H1 (cell line): ENCODE results near the gene KRT35. TPM values are rescaled to one million over a fixed set of nuclear protein-coding genes. Genes with fewer than 3 reads are reported as not detected.

Experiments used
- ASH2L ChIP-seq: fragments of 200-600, 300-600 bp; sonication (generic); IDR thresholded peaks from one replicate; pipeline ENCODE4 v1.7.1; 2017; ENCODE audit warnings: low read length
- BRCA1 ChIP-seq: IDR thresholded peaks from 2 replicates; pipeline ENCODE4 v1.6.1; 2012; ENCODE audit warnings: low read depth, low read length, improper control_type of control experiment
- PHF8 ChIP-seq: fragments of 200-600 bp; sonication (generic); conservative IDR thresholded peaks from 2 replicates; pipeline ENCODE4 v1.7.1; 2012; ENCODE audit warnings: low read depth, mild to moderate bottlenecking, inconsistent platforms, low read length, moderate library complexity
- SUZ12 ChIP-seq: fragments of 200-600 bp; sonication (generic); IDR thresholded peaks from 2 replicates; pipeline ENCODE4 v1.6.1; 2012; ENCODE audit warnings: mild to moderate bottlenecking, inconsistent platforms, low read length, moderate library complexity, mixed read lengths
- TAF1 ChIP-seq: IDR thresholded peaks from 2 replicates; pipeline ENCODE4 v1.6.1; 2011; ENCODE audit warnings: mild to moderate bottlenecking, low read depth, low read length
- TEAD4 ChIP-seq: IDR thresholded peaks from 2 replicates; pipeline ENCODE4 v1.6.1; 2012; ENCODE audit warnings: low read depth, low read length, inconsistent platforms, mixed read lengths
- polyA plus RNA-seq, 7 experiments: library from polyadenylated mRNA; depleted of rRNA in 3 of 7; stranded (reverse) in 5 of 7; unstranded in 2 of 7; fragments of >200 nt in 5 of 7; fragments of 200-250 nt in 2 of 7; gene quantifications; 1 replicate in 5 of 7; 2 replicates in 1 of 7; 4 replicates in 1 of 7; pipeline versions ENCODE4 v1.2.1 to v1.2.3, GENCODE V29; 2011 to 2013; ENCODE audit warnings: missing spikeins in 2 of 7, mixed read lengths in 2 of 7
- total RNA-seq: library from RNA; stranded (reverse); fragmentation: NEBNext Ultra II Directional; extraction: Animal tissue kit (Norgen Biotek cat#: 25700); gene quantifications from 2 replicates; pipeline ENCODE4 v1.2.1, GENCODE V29; 2021

KRT35 gene
- total and polyA plus RNA-seq, 2 of the 8 experiments (the other 6 are each of a cell fraction or from before 2014, with no cell fraction given) = not detected

GRCh38 chr17:41523787-41524186 lies 42.8 kb upstream of the KRT35 start (continued):
- TF ChIP-seq ASH2L (no peak), BRCA1 (no peak), PHF8 (no peak), TAF1 (no peak), TEAD4 (no peak), SUZ12 (no peak)
- TF ChIP-seq, all 59 proteins: peak for 0
